ENCODE results near the gene WDR27. TPM values are rescaled to one million over a fixed set of nuclear protein-coding genes. Genes with fewer than 3 reads are reported as not detected.

Gene WDR27
- total RNA-seq, 1 experiment from 2014 or later, result 77.9 TPM

DNA sequence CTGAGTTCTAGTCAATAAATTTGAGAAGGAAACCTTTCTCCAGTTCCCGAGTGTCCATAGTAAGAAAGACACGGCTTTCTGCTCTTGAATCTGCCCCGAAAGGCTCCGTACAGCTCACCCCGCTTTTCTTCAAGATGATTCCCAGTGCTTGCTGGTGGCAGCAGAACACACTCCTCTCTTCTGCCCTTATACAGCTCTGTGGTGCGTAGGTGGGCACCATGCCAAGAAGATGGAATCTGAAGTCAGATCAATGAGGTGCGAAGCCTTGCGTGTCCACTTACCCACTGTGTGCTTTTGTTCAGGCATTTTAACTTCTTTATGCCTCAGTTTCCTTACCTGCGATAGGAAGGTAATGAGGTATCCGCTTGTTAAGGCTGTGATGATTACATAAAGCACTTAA is 142.2 kb downstream of the WDR27 start:
- intact Hi-C loops (cut with micrococcal nuclease; ENCODE audit: unreplicated experiment), result no loop called here
- Mint-ChIP-seq H3K27me3 (ENCODE audit: unreplicated experiment) (no peaks in the 10 kb centered on the region), H3K27ac (ENCODE audit: unreplicated experiment) (no peak overlapping the region), H3K36me3 (ENCODE audit: insufficient read depth, unreplicated experiment) (no peaks in the 10 kb centered on the region), H3K4me3 (ENCODE audit: low read depth, unreplicated experiment) (no peak overlapping the region), H3K4me1 (ENCODE audit: low read depth, unreplicated experiment) (no peaks in the 10 kb centered on the region), H3K9me3 (ENCODE audit: low read depth, unreplicated experiment) (peaks cover 5% of the 10 kb centered on the region)
- CTCF ChIA-PET, result no interaction called here
- DNase-seq, result no peak
- no TSS peak for BruUV-seq (replicated peaks)
- TF ChIP-seq, protein P1, sequence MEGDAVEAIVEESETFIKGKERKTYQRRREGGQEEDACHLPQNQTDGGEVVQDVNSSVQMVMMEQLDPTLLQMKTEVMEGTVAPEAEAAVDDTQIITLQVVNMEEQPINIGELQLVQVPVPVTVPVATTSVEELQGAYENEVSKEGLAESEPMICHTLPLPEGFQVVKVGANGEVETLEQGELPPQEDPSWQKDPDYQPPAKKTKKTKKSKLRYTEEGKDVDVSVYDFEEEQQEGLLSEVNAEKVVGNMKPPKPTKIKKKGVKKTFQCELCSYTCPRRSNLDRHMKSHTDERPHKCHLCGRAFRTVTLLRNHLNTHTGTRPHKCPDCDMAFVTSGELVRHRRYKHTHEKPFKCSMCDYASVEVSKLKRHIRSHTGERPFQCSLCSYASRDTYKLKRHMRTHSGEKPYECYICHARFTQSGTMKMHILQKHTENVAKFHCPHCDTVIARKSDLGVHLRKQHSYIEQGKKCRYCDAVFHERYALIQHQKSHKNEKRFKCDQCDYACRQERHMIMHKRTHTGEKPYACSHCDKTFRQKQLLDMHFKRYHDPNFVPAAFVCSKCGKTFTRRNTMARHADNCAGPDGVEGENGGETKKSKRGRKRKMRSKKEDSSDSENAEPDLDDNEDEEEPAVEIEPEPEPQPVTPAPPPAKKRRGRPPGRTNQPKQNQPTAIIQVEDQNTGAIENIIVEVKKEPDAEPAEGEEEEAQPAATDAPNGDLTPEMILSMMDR (IDR thresholded peaks at IDR 0.05; ENCODE audit: unreplicated experiment), result no peak

GRCh38 chr6:169558774-169559441 is 142.9 kb downstream of the WDR27 start:
- Mint-ChIP-seq H3K4me3 (ENCODE audit: low read depth, unreplicated experiment) (no peak overlapping the region), H3K27me3 (ENCODE audit: unreplicated experiment) (no peaks in the 10 kb centered on the region), H3K36me3 (ENCODE audit: insufficient read depth, unreplicated experiment) (no peaks in the 10 kb centered on the region), H3K4me1 (ENCODE audit: low read depth, unreplicated experiment) (no peaks in the 10 kb centered on the region), H3K27ac (ENCODE audit: unreplicated experiment) (no peak overlapping the region), H3K9me3 (ENCODE audit: low read depth, unreplicated experiment) (peaks cover 5% of the 10 kb centered on the region)
- intact Hi-C loops (cut with micrococcal nuclease; ENCODE audit: unreplicated experiment), result no loop called here
- CTCF ChIA-PET, result no interaction called here
- BruUV-seq (replicated peaks), result no TSS peak
- no peak for DNase-seq
- TF ChIP-seq, protein P1 (IDR thresholded peaks at IDR 0.05; ENCODE audit: unreplicated experiment), result no peak

GRCh38 chr6:169558378-169558773 is 143.5 kb downstream of the WDR27 start:
- H3K4me1 Mint-ChIP-seq (ENCODE audit: low read depth, unreplicated experiment), result no peaks in the 10 kb centered on the region
- DNase-seq, result no peak
- no peak overlapping the region for H3K4me3 Mint-ChIP-seq (ENCODE audit: low read depth, unreplicated experiment)
- no peak overlapping the region for H3K27ac Mint-ChIP-seq (ENCODE audit: unreplicated experiment)
- peaks cover 5% of the 10 kb centered on the region for H3K9me3 Mint-ChIP-seq (ENCODE audit: low read depth, unreplicated experiment)
- TF ChIP-seq, protein P1 (IDR thresholded peaks at IDR 0.05; ENCODE audit: unreplicated experiment), result no peak
- no peaks in the 10 kb centered on the region for H3K27me3 Mint-ChIP-seq (ENCODE audit: unreplicated experiment)
- no TSS peak for BruUV-seq (replicated peaks)
- CTCF ChIA-PET, result no interaction called here
- H3K36me3 Mint-ChIP-seq (ENCODE audit: insufficient read depth, unreplicated experiment), result no peaks in the 10 kb centered on the region
- intact Hi-C loops (cut with micrococcal nuclease; ENCODE audit: unreplicated experiment), result no loop called here

- Mint-ChIP-seq H3K4me3 (ENCODE audit: low read depth, unreplicated experiment) (no peak overlapping the region), H3K27me3 (ENCODE audit: unreplicated experiment) (no peaks in the 10 kb centered on the region), H3K36me3 (ENCODE audit: insufficient read depth, unreplicated experiment) (no peaks in the 10 kb centered on the region), H3K9me3 (ENCODE audit: low read depth, unreplicated experiment) (peaks cover 5% of the 10 kb centered on the region), H3K4me1 (ENCODE audit: low read depth, unreplicated experiment) (no peaks in the 10 kb centered on the region), H3K27ac (ENCODE audit: unreplicated experiment) (no peak overlapping the region)
- CTCF ChIA-PET, result no interaction called here
- BruUV-seq (replicated peaks), result no TSS peak
- DNase-seq, result no peak
- intact Hi-C loops (cut with micrococcal nuclease; ENCODE audit: unreplicated experiment), result no loop called here
- TF ChIP-seq, protein P1 (IDR thresholded peaks at IDR 0.05; ENCODE audit: unreplicated experiment), result no peak
Observed at GRCh38 chr6:169557887-169558286, 143.9 kb downstream of the WDR27 start.

Data from Calu3 (cell line).